Adrenal gland (tissue), 12 donors: ENCODE results near the gene SLMAP. TPM values are rescaled to one million over a fixed set of nuclear protein-coding genes. Genes with fewer than 3 reads are reported as not detected.

Source experiments
- DNase-seq, 7 donors: peaks; one replicate each; pipeline ENCODE4 v3.0.0-alpha.2; 2019 to 2020
- H3K27ac ChIP-seq, 5 donors: fragments of 200-600 bp; sonication (generic) in 4 of 5; 1 replicate in 3 of 5; 2 replicates in 2 of 5; pipeline versions ENCODE4 v1.5.1 to v1.8.0; 2016 to 2020; ENCODE audit warnings: mild to moderate bottlenecking in 1 of 5
- H3K27me3 ChIP-seq: fragments of 200-600 bp; 2 replicates; pipeline ENCODE4 v1.8.0; 2021
- H3K36me3 ChIP-seq, 2 donors: fragments of 200-600 bp; replicated peaks in 1 of 2; 1 replicate in 1 of 2; 2 replicates in 1 of 2; pipeline versions ENCODE4 v1.5.1 to v1.8.0; 2018 to 2022
- H3K4me1 ChIP-seq, 2 donors: fragments of 200-600 bp; replicated peaks in 1 of 2; 1 replicate in 1 of 2; 2 replicates in 1 of 2; pipeline versions ENCODE4 v1.5.1 to v1.8.0; 2018 to 2021
- H3K4me3 ChIP-seq, 4 donors: fragments of 200-600 bp; sonication (generic) in 3 of 4; one replicate each; pipeline ENCODE4 v1.5.1; 2016 to 2018
- H3K9me3 ChIP-seq, 3 donors: fragments of 200-600 bp; sonication (generic) in 1 of 3; replicated peaks in 1 of 3; 1 replicate in 2 of 3; 2 replicates in 1 of 3; pipeline versions ENCODE4 v1.5.1 to v1.8.0; 2016 to 2021
- POLR2A ChIP-seq, 2 donors: fragments of 450-650 bp; IDR thresholded peaks; one replicate each; pipeline ENCODE4 v1.6.1; 2017; ENCODE audit warnings: antibody characterized with exemption in 2 of 2, mild to moderate bottlenecking in 2 of 2, moderate library complexity in 1 of 2
- WGBS, 4 donors: extraction: QIAGEN DNeasy Blood & Tissue Kit in 2 of 4; methylation state at CpG; one replicate each; pipeline versions ENCODE4 v1.1.5 to v1.1.7; 2013 to 2017; 5-methylcytosine and 5-hydroxymethylcytosine counted together
- intact Hi-C, 2 donors: fragments of 100-400 bp; cut with DNase I; formaldehyde crosslinking; loops; one replicate each; pipeline versions ENCODE4 v1.14.1 to v1.15.0; 2022 to 2023
- polyA plus RNA-seq, 3 donors: library from polyadenylated mRNA; stranded (reverse); fragments of 200-250 nt in 2 of 3; fragments of 350-450 nt in 1 of 3; fragmentation: Illumina TruSeq in 1 of 3; extraction: RNeasy Lipid Tissue Mini Kit (QIAGEN cat#74804) in 1 of 3; gene quantifications; one replicate each; pipeline ENCODE4 v1.2.3, GENCODE V29; 2013 to 2014
- total RNA-seq, 9 donors: library from RNA; depleted of rRNA in 4 of 9; stranded (reverse); fragments of >200 nt in 4 of 9; fragments of 120-200 nt in 1 of 9; fragmentation: NEBNext Ultra II Directional in 1 of 9; extraction: Animal tissue kit (Norgen Biotek cat#: 25700) in 1 of 9; gene quantifications; one replicate each; pipeline versions ENCODE4 v1.1.0 to v1.2.4, GENCODE V29; 2013 to 2023
- TF ChIP-seq, protein P1 (sequence below), 6 experiments: fragments of 450-650 bp in 4 of 6; fragments of 200-600 bp in 2 of 6; sonication (generic) in 1 of 6; IDR thresholded peaks; 1 replicate in 5 of 6; 2 replicates in 1 of 6; pipeline versions ENCODE4 v1.5.1 to v1.8.0; 2016 to 2021; ENCODE audit warnings: antibody characterized with exemption in 6 of 6, mild to moderate bottlenecking in 2 of 6, moderate library complexity in 1 of 6
- donor health status: healthy with polysubstance abuse.
- donor health status: Bipolar disorder and iron deficiency.
- donor health status: DM: yes; HTN: yes; CAD: no.
- donor health status: DM: no; HTN: no; CAD: no.
- donor health status: DM: no; HTN: no; CAD: no.
- donor health status: DM: yes; HTN: yes; CAD: no.

SLMAP gene
- total and polyA plus RNA-seq, 12 donors = 18.9 to 134 (median 87.5) TPM

DNA sequence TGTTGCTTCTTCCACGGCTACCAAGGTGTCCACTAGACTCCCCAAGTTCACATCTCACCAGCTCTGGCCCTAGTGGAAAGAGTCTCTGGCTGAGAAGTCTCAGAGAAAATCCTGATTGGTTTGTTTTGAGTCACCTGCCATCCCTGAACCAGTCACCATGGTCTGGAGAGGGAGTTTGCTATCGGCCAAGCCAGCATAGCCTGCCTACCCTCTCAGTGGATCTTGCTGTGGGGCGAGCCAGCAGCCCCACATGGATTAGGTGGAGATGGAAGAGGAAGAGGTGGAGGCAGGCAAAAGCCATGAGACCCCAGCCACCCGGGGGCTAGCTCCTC, 204.0 kb downstream of the SLMAP start:
- WGBS, 4 donors = 77 to 88% (median 86%) methylated on average over 3 to 4 of the region's 4 CpGs
- intact Hi-C loops = no loop called here
- Histone ChIP-seq H3K4me3 (no peak overlapping the region), H3K36me3 (no peaks in the 10 kb centered on the region), H3K9me3 (no peaks in the 10 kb centered on the region), H3K4me1 (no peaks in the 10 kb centered on the region), H3K27me3 (no peaks in the 10 kb centered on the region), H3K27ac (peak overlapping the region in 2 of 5 donors; percentile 15 to 68)
- DNase-seq = no peak
- TF ChIP-seq, protein P1, sequence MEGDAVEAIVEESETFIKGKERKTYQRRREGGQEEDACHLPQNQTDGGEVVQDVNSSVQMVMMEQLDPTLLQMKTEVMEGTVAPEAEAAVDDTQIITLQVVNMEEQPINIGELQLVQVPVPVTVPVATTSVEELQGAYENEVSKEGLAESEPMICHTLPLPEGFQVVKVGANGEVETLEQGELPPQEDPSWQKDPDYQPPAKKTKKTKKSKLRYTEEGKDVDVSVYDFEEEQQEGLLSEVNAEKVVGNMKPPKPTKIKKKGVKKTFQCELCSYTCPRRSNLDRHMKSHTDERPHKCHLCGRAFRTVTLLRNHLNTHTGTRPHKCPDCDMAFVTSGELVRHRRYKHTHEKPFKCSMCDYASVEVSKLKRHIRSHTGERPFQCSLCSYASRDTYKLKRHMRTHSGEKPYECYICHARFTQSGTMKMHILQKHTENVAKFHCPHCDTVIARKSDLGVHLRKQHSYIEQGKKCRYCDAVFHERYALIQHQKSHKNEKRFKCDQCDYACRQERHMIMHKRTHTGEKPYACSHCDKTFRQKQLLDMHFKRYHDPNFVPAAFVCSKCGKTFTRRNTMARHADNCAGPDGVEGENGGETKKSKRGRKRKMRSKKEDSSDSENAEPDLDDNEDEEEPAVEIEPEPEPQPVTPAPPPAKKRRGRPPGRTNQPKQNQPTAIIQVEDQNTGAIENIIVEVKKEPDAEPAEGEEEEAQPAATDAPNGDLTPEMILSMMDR (IDR thresholded peaks at IDR 0.05) = no peak
- TF ChIP-seq POLR2A (IDR thresholded peaks at IDR 0.05) = no peak

DNA sequence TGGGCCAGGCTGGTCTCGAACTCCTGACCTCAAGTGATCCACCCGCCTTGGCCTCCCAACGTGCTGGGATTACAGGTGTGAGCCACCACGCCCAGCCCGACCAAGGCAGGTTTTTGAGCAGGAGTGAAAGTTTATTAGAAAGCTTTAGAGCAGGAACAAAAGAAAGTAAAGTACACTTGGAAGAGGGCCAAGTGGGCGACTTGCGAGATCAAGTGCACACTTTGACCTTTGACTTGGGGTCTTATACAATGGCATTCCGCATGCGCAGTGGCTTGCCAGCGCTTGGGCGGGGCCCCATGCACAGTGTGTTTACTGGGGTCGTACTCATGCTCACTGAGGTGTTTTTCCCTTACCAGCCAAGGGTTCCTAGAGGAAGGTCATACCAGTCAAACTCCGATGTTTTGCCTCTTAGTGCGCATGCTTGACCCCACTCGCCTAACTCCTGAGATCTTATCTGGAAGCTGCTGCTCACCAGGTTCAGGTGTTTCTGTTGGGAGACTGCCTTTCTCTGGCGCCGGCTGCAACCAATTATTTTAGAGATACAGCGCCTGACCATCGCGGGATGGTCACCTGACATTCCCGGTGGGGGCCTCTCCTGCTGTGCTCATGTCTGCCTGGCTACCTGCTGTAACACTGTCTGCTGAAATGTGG, 205.2 kb downstream of the SLMAP start:
- intact Hi-C loops = no loop called here
- no peaks in the 10 kb centered on the region for H3K27me3 ChIP-seq
- H3K27ac ChIP-seq = no peak overlapping the region
- TF ChIP-seq POLR2A (IDR thresholded peaks at IDR 0.05) = no peak
- TF ChIP-seq, protein P1 (IDR thresholded peaks at IDR 0.05) = no peak
- no peak overlapping the region for H3K4me3 ChIP-seq
- 80 to 88% (median 86%) methylated on average over 21 of the region's 21 CpGs for WGBS, 4 donors
- no peaks in the 10 kb centered on the region for H3K36me3 ChIP-seq
- H3K4me1 ChIP-seq = no peaks in the 10 kb centered on the region
- H3K9me3 ChIP-seq = no peaks in the 10 kb centered on the region
- no peak for DNase-seq

DNA sequence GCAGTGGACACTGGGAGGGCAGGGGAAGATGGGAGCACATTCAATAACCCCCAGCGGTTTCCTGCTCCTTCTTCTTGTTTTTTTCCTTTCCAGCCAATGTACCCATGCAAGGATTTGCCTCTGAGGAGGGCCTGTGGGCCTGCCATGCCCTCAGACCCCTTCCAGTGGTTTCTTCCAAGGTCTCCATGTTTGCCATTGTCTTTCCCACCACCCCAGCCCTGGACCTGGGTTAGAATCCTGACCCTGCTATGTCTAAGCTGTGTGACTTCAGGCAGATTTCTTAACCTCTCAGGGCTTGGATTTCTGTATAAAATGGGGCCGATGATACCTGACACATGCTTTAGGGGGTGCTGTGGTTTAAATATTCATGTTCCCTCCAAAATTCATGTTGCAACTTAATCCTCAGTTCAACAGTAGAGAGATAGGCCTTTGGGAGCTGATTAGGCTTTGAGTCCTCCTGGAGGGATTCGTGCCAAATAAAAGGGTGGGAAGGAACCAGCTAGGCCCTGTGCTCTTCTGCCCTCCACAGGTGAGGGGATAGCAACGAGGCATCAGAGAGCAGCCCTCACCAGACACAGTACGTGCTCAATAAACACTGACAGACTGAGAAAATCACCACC, 205.8 kb downstream of the SLMAP start:
- Histone ChIP-seq H3K4me3 (no peak overlapping the region), H3K4me1 (no peaks in the 10 kb centered on the region), H3K9me3 (no peaks in the 10 kb centered on the region), H3K36me3 (no peaks in the 10 kb centered on the region), H3K27ac (no peak overlapping the region), H3K27me3 (no peaks in the 10 kb centered on the region)
- WGBS, 4 donors = 79 to 86% (median 82%) methylated on average over 5 of the region's 5 CpGs
- TF ChIP-seq POLR2A (IDR thresholded peaks at IDR 0.05) = no peak
- TF ChIP-seq, protein P1 (IDR thresholded peaks at IDR 0.05) = peak in 5 of 6 experiments; percentile 13 to 40 (median 31)
- DNase-seq = no peak
- intact Hi-C loops = no loop called here

DNA sequence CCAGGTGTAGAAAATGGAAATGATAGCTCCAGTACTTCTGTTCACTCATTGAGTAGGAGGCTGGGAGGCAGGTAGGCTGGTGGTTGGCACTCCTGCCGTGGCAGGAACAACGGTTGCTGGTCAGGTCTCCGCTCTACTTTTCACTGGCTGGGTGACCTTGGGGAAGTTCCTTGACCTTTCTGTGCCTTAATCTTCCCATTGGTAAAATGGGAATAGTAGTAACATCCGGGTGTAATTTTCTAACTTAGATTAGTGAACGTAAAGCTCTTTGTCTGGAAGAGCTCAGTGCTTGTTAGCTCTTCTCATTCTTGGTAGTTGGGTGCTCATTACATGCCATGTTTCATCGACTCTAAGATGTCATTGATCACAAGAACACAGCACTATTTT, 206.3 kb downstream of the SLMAP start:
- intact Hi-C loops = no loop called here
- Histone ChIP-seq H3K36me3 (no peaks in the 10 kb centered on the region), H3K4me3 (no peak overlapping the region), H3K27me3 (no peaks in the 10 kb centered on the region), H3K27ac (no peak overlapping the region), H3K9me3 (no peaks in the 10 kb centered on the region), H3K4me1 (no peaks in the 10 kb centered on the region)
- TF ChIP-seq POLR2A (IDR thresholded peaks at IDR 0.05) = no peak
- TF ChIP-seq, protein P1 (IDR thresholded peaks at IDR 0.05) = no peak
- no peak for DNase-seq
- 81 to 88% (median 84%) methylated on average over 6 of the region's 6 CpGs for WGBS, 4 donors
